ENCODE measurements around the gene SLC6A6. TPM values are rescaled to one million over a fixed set of nuclear protein-coding genes. Genes with fewer than 3 reads are reported as not detected.

Gene SLC6A6
- total and polyA plus RNA-seq, 2 experiments from 2014 or later, result 27.5 to 150 TPM

- TF ChIP-seq, protein P1, sequence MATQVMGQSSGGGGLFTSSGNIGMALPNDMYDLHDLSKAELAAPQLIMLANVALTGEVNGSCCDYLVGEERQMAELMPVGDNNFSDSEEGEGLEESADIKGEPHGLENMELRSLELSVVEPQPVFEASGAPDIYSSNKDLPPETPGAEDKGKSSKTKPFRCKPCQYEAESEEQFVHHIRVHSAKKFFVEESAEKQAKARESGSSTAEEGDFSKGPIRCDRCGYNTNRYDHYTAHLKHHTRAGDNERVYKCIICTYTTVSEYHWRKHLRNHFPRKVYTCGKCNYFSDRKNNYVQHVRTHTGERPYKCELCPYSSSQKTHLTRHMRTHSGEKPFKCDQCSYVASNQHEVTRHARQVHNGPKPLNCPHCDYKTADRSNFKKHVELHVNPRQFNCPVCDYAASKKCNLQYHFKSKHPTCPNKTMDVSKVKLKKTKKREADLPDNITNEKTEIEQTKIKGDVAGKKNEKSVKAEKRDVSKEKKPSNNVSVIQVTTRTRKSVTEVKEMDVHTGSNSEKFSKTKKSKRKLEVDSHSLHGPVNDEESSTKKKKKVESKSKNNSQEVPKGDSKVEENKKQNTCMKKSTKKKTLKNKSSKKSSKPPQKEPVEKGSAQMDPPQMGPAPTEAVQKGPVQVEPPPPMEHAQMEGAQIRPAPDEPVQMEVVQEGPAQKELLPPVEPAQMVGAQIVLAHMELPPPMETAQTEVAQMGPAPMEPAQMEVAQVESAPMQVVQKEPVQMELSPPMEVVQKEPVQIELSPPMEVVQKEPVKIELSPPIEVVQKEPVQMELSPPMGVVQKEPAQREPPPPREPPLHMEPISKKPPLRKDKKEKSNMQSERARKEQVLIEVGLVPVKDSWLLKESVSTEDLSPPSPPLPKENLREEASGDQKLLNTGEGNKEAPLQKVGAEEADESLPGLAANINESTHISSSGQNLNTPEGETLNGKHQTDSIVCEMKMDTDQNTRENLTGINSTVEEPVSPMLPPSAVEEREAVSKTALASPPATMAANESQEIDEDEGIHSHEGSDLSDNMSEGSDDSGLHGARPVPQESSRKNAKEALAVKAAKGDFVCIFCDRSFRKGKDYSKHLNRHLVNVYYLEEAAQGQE (IDR thresholded peaks at IDR 0.05; ENCODE audit: unreplicated experiment), result no peak
- TF ChIP-seq, protein P2, sequence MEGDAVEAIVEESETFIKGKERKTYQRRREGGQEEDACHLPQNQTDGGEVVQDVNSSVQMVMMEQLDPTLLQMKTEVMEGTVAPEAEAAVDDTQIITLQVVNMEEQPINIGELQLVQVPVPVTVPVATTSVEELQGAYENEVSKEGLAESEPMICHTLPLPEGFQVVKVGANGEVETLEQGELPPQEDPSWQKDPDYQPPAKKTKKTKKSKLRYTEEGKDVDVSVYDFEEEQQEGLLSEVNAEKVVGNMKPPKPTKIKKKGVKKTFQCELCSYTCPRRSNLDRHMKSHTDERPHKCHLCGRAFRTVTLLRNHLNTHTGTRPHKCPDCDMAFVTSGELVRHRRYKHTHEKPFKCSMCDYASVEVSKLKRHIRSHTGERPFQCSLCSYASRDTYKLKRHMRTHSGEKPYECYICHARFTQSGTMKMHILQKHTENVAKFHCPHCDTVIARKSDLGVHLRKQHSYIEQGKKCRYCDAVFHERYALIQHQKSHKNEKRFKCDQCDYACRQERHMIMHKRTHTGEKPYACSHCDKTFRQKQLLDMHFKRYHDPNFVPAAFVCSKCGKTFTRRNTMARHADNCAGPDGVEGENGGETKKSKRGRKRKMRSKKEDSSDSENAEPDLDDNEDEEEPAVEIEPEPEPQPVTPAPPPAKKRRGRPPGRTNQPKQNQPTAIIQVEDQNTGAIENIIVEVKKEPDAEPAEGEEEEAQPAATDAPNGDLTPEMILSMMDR (conservative IDR thresholded peaks at IDR 0.05; ENCODE audit: low read depth in 2 of 2), result no peak
- no peak for TF ChIP-seq EZH2 (IDR thresholded peaks at IDR 0.05; ENCODE audit: low read depth, unreplicated experiment)
Measured at GRCh38 chr3:14505001-14505802, 102.8 kb downstream of the SLC6A6 start (continued).

- no peak for DNase-seq (ENCODE audit: low spot score)
- H2AFZ ChIP-seq, result no peak overlapping the region
Measured at GRCh38 chr3:14505803-14506500, 103.5 kb downstream of the SLC6A6 start.

More at GRCh38 chr3:14505803-14506500, 103.5 kb downstream of the SLC6A6 start:
- H3K27ac ChIP-seq (ENCODE audit: low read depth), result no peak overlapping the region
- no peak overlapping the region for H3K4me3 ChIP-seq
- Mint-ChIP-seq H3K27ac (no peak overlapping the region), H3K36me3 (ENCODE audit: low read depth) (peaks cover 7% of the 10 kb centered on the region), H3K9me3 (peaks cover 16% of the 10 kb centered on the region), H3K4me1 (peaks cover 3% of the 10 kb centered on the region; the same call in 1 of the 3 replicates), H3K4me3 (no peak overlapping the region), H3K27me3 (ENCODE audit: insufficient read depth, low read depth, poor library complexity) (peaks cover 8% of the 10 kb centered on the region)
- no peaks in the 10 kb centered on the region for H3F3A ChIP-seq (replicated peaks; ENCODE audit: low read depth)
- no peaks in the 10 kb centered on the region for H4K20me1 ChIP-seq (replicated peaks; ENCODE audit: insufficient read depth)
- H3K36me3 ChIP-seq (ENCODE audit: insufficient read depth), result peaks cover 6% of the 10 kb centered on the region; the same call in 1 of the 2 replicates
- no peaks in the 10 kb centered on the region for H3K27me3 ChIP-seq (ENCODE audit: insufficient read depth)
- H3K79me2 ChIP-seq (replicated peaks; ENCODE audit: insufficient read depth), result no peaks in the 10 kb centered on the region
- no peak overlapping the region for H3K4me2 ChIP-seq
- no peak for ATAC-seq
- H3K9me2 ChIP-seq (ENCODE audit: insufficient read depth), result no peaks in the 10 kb centered on the region
- TF ChIP-seq EZH2 (IDR thresholded peaks at IDR 0.05; ENCODE audit: low read depth, unreplicated experiment) (no peak), STAT1 (IDR thresholded peaks at IDR 0.05; ENCODE audit: unreplicated experiment) (no peak), CREB1 (CRISPR knock-in tag; IDR thresholded peaks at IDR 0.05; ENCODE audit: low read depth) (no peak), ZNF331 (CRISPR knock-in tag; IDR thresholded peaks at IDR 0.05; ENCODE audit: low read depth) (no peak), POLR2AphosphoS5 (IDR thresholded peaks at IDR 0.05; ENCODE audit: low read depth) (no peak)
- TF ChIP-seq, protein P3, sequence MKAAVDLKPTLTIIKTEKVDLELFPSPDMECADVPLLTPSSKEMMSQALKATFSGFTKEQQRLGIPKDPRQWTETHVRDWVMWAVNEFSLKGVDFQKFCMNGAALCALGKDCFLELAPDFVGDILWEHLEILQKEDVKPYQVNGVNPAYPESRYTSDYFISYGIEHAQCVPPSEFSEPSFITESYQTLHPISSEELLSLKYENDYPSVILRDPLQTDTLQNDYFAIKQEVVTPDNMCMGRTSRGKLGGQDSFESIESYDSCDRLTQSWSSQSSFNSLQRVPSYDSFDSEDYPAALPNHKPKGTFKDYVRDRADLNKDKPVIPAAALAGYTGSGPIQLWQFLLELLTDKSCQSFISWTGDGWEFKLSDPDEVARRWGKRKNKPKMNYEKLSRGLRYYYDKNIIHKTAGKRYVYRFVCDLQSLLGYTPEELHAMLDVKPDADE (IDR thresholded peaks at IDR 0.05), result no peak
- H3K4me1 ChIP-seq (ENCODE audit: insufficient read depth), result peaks cover 4% of the 10 kb centered on the region; the same call in 1 of the 2 replicates

Data from GM23338 (cell line).